Measurements from ENCODE around the gene MCTP1.

- TF ChIP-seq CTCF (IDR thresholded peaks at IDR 0.05) (no peak), POLR2A (IDR thresholded peaks at IDR 0.05) (no peak)
Observed at GRCh38 chr5:95235439-95235982, 49.4 kb downstream of the MCTP1 start.
